ENCODE measurements around the gene CHRND.

The CHRND gene

GRCh38 chr2:232520489-232520888, 5.5 kb upstream of the CHRND start:
- CTCF ChIA-PET, result interaction anchor here (0.9 to 2.7 kb wide), 8 partner anchors 9 to 76 kb away, joined by 3 to 10 read pairs (median 4); no protein-coding TSS in a partner anchor
- DNase-seq (ENCODE audit: extremely low spot score), result no peak
- POLR2A ChIA-PET, result no interaction called here
- TF ChIP-seq, protein P1, sequence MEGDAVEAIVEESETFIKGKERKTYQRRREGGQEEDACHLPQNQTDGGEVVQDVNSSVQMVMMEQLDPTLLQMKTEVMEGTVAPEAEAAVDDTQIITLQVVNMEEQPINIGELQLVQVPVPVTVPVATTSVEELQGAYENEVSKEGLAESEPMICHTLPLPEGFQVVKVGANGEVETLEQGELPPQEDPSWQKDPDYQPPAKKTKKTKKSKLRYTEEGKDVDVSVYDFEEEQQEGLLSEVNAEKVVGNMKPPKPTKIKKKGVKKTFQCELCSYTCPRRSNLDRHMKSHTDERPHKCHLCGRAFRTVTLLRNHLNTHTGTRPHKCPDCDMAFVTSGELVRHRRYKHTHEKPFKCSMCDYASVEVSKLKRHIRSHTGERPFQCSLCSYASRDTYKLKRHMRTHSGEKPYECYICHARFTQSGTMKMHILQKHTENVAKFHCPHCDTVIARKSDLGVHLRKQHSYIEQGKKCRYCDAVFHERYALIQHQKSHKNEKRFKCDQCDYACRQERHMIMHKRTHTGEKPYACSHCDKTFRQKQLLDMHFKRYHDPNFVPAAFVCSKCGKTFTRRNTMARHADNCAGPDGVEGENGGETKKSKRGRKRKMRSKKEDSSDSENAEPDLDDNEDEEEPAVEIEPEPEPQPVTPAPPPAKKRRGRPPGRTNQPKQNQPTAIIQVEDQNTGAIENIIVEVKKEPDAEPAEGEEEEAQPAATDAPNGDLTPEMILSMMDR (IDR thresholded peaks at IDR 0.05; ENCODE audit: control extremely low read depth, extremely low read depth, low read depth, missing control alignments), result no peak

DNA sequence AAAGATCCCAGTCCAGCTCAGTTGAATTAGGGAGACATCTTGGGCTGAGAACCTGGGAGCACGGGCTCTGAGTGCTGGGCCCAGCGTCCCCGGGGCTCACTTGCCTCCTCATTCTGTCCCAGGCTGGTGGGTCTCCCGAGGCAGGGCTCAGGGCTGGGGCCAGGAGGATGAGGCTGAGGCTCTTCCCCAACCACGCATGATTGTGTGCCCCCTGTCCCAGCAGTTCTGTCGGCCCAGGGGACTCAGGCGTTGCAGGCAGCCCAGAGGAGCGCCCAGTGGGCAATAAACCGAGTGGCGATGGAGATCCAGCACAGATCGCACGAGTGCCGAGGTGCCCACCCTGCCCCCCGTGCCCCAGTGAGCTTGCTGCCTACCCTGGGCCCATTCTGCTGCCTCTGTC, 4.9 kb upstream of the CHRND start:
- ChIA-PET POLR2A (no interaction called here), CTCF (interaction anchor here (0.9 to 2.7 kb wide), 9 partner anchors 10 to 76 kb away, joined by 3 to 10 read pairs (median 4); no protein-coding TSS in a partner anchor)
- DNase-seq (ENCODE audit: extremely low spot score), result no peak
- TF ChIP-seq, protein P1 (IDR thresholded peaks at IDR 0.05; ENCODE audit: control extremely low read depth, extremely low read depth, low read depth, missing control alignments), result no peak

DNA sequence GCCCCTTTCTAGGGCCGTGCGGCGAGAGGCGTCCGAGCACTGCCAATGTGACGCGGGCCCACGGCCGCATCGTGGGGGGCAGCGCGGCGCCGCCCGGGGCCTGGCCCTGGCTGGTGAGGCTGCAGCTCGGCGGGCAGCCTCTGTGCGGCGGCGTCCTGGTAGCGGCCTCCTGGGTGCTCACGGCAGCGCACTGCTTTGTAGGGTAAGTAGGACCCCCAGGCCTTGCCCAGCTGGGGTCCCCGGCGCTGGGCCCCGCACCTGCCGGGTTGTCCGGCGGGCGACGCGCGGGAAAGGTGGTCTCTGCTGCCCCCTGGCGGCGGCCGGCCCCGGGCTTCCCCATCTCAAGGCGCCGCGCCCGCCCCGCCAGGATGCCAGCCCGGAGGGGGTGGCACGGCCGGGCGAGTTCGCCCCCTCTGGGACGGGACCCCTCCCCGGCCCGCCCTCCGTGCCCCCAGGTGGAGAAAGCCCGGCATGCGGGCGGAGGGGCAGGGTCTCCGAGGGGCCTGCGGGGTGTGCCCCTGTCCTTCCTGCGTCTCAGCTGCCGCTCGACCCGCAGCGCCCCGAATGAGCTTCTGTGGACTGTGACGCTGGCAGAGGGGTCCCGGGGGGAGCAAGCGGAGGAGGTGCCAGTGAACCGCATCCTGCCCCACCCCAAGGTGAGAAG, 3.9 kb upstream of the CHRND start:
- ChIA-PET CTCF (interaction anchor here (0.6 to 2.7 kb wide), 10 partner anchors 9 to 76 kb away, joined by 3 to 10 read pairs (median 4); no protein-coding TSS in a partner anchor), POLR2A (no interaction called here)
- DNase-seq (ENCODE audit: extremely low spot score), result peak; percentile 88
- TF ChIP-seq, protein P1 (IDR thresholded peaks at IDR 0.05; ENCODE audit: control extremely low read depth, extremely low read depth, low read depth, missing control alignments), result peak; percentile 68

GRCh38 chr2:232522623-232523401, 3.1 kb upstream of the CHRND start:
- CTCF ChIA-PET, result interaction anchor here (0.6 to 2.7 kb wide), 7 partner anchors 8 to 76 kb away, joined by 3 to 10 read pairs (median 3); no protein-coding TSS in a partner anchor
- POLR2A ChIA-PET, result no interaction called here
- no peak for DNase-seq (ENCODE audit: extremely low spot score)

DNA sequence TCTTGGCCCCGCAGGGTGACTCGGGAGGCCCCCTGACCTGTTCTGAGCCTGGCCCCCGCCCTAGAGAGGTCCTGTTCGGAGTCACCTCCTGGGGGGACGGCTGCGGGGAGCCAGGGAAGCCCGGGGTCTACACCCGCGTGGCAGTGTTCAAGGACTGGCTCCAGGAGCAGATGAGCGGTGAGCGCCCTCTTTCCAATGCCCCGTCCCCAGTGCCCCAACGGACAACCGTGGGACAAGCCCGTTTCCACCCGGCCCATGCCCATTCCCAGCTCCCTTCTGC, 2.6 kb upstream of the CHRND start:
- TF ChIP-seq, protein P1 (IDR thresholded peaks at IDR 0.05; ENCODE audit: control extremely low read depth, extremely low read depth, low read depth, missing control alignments), result no peak
- POLR2A ChIA-PET, result no interaction called here
- DNase-seq (ENCODE audit: extremely low spot score), result no peak
- CTCF ChIA-PET, result interaction anchor here (0.7 to 2.0 kb wide), 4 partner anchors 12 to 79 kb away, joined by 3 to 5 read pairs (median 4); no protein-coding TSS in a partner anchor

More at GRCh38 chr2:232522623-232523401, 3.1 kb upstream of the CHRND start:
- TF ChIP-seq, protein P1 (IDR thresholded peaks at IDR 0.05; ENCODE audit: control extremely low read depth, extremely low read depth, low read depth, missing control alignments), result no peak

DNA sequence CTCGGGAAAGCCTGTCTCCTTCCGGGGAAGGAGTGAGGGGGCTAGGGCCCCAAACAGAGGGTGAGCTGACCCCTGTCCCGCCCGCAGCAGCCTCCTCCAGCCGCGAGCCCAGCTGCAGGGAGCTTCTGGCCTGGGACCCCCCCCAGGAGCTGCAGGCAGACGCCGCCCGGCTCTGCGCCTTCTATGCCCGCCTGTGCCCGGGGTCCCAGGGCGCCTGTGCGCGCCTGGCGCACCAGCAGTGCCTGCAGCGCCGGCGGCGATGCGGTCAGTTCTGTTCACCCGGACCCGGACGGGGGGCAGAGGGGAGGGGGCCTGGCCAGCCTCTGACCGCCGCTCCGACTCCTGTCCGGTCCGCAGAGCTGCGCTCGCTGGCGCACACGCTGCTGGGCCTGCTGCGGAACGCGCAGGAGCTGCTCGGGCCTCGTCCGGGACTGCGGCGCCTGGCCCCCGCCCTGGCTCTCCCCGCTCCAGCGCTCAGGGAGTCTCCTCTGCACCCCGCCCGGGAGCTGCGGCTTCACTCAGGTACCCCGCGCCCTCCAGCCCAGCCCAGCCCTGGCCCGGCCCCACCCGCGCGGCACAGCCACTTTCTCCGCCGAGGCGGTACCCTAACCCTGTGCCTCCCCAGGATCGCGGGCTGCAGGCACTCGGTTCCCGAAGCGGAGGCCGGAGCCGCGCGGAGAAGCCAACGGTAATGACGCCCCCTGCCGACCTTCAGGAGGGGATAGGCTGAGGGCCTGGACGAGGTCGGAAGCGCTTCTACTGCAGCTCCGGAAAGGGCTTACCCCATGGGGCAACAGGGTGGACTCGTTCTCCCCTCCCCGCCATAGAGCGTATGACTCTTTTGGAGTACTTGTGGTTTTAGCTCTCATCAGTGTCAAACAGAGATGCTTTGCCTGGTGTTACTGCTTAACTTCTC, 2.0 kb upstream of the CHRND start:
- DNase-seq (ENCODE audit: extremely low spot score), result no peak
- POLR2A ChIA-PET, result no interaction called here
- TF ChIP-seq, protein P1 (IDR thresholded peaks at IDR 0.05; ENCODE audit: control extremely low read depth, extremely low read depth, low read depth, missing control alignments), result peak; percentile 20
- CTCF ChIA-PET, result interaction anchor here (0.7 to 2.0 kb wide), 4 partner anchors 12 to 80 kb away, joined by 3 to 5 read pairs (median 4); no protein-coding TSS in a partner anchor

Measured in GM10248 (cell line).